NCI-H446 (cell line): ENCODE results near the gene OGFOD2.
"Not testable (repeated sequence)": the region's sequence is repeated elsewhere in the genome, so short reads cannot be mapped to it uniquely, and the experiment has no call there.

Source experiments
- DNase-seq, 2 experiments: peaks; one replicate each; lab custom pipeline; 2025; lab: John Stamatoyannopoulos, UW

Gene OGFOD2

DNA sequence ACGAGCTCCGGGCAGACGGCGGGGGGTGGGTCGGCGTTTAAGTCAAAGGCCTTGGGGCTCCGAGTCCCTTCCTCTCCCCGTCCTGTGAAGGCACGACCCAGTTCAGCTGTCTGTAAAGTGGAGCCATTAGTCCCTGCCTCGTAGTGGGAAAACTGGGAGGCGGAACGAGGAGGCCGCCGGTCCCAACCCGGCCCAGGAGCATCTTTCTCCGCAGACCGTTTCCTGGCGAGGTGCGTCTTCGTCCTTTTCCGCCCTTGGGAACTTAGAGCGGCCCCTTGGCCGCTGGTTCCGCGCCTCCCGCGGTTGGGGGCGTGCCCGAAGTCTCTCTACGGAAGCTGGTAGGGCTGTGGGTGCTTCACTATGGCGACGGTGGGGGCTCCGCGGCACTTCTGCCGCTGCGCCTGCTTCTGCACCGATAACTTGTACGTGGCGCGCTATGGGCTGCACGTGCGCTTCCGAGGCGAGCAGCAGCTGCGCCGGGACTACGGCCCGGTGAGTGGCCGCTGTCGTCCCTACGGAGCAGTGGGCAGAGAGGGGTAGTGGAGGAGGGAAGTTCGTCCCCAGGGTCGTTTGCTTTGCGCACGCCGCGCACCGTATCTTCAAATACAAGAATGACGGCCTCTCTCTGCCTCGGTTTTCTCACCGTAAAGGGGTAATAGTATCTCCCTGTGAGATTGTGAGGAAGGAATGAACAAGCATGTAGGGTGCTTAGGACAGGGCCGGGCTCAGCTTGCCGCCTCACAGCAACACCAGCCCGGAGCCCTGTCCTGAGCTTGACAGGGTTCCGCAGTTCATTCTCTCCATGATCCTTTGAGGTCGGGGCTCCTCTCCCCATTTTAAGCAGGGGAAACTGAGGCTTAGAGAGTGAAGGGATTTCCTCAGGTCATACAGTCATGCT lies at the start of gene OGFOD2:
OGFOD2 (plus strand) TSS at position 353 of the 898 bp plus-strand sequence; CDS start at position 361, 8 bp downstream.
- peak; percentile 83 to 93 for DNase-seq

DNA sequence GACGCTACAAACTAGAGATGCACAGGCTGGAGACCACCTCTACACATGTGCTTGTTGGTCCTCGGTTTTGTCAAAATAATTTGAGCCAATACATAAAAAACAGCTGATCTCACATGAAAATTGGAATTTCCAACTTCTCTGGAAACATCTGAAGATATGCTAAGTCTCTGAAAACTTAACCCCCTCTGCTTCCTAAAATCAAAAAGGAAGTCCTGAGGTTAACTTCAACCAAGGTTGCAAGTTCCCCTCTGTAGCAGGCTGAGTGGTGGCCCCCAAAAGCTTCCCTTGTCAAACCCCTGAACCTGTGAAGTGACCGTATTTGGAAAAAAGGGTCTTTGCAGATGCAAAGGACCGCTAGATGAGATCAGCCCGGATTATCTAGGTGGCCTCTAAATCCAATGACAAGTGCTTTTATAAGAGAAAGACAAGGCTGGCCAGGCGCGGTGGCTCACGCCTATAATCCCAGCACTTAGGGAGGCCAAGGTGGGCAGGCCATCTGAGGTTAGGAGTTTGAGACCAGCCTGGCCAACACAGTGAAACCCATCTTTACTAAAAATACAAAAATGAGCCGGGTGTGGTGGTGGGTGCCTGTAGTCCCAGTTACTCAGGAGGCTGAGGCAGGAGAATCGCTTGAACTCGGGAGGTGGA lies 47.2 kb upstream of the OGFOD2 start:
- DNase-seq, result no peak

GRCh38 chr12:122928404-122929147 lies 46.5 kb upstream of the OGFOD2 start:
- DNase-seq, result no peak

DNA sequence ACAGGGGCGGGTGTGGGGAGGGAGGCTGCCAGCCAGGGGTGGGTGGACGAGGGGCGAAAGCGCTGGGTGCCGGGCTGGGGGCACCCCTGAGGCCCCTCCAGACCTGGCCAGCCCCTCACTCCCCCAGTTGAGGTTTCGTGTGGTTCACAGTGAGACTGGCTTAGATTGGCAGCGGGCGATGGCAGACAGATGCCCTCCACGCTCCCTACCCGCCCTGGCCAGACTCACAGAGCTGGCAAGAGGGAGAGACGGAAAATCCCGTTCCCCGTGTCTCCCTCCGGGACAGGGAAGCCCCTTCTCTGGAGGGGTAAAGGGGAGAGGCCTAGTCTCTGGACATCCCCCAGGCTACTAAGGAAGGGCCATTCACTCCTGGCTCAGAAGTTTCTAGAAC lies 45.9 kb upstream of the OGFOD2 start:
- DNase-seq, result no peak

DNA sequence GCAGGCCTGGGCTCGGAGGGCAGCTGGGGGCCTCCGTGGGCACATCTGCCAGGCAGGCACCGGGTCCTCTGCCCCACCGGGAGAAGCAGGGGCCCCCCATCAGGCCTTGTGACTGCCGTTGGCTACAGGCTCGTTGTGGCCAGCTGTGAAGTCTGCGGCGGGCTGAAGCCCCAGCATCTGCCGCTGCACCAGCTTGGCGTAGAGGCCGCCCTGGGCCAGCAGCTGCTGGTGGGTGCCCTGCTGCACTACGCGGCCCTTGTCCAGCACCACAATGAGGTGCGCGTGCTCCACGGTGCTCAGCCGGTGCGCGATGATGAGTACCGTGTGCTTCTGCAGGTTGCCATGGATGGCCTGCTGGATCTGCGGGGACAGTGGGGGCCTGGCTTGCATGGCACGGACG lies 45.2 kb upstream of the OGFOD2 start:
- no peak for DNase-seq

- DNase-seq, result no peak
Measured at GRCh38 chr12:122932207-122932606, 42.8 kb upstream of the OGFOD2 start.

GRCh38 chr12:122934722-122935121 lies 40.3 kb upstream of the OGFOD2 start:
- no peak for DNase-seq

DNA sequence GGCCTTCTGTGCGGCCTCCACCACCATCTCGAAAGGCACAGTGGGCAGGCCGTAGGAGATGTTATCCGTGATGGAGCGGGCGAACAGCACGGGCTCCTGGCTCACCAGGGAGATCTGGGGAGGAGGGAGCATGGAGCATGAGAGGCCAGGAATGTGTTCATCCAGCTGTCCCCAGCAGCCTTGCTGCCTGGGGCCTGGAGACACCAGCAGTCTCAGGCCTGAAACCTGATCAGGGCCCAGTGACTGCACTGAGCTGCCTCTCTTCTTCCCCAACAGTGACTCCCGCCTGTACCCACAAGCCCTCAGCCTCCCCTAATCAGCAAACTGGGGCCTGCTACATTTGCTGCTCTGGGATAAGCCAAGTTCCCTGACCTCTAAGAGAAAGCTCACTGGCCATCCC lies 39.7 kb upstream of the OGFOD2 start:
- DNase-seq, result no peak

- no peak for DNase-seq
Measured at GRCh38 chr12:122937622-122938091, 37.4 kb upstream of the OGFOD2 start.

GRCh38 chr12:122939125-122939524 lies 35.9 kb upstream of the OGFOD2 start:
- no peak for DNase-seq

DNA sequence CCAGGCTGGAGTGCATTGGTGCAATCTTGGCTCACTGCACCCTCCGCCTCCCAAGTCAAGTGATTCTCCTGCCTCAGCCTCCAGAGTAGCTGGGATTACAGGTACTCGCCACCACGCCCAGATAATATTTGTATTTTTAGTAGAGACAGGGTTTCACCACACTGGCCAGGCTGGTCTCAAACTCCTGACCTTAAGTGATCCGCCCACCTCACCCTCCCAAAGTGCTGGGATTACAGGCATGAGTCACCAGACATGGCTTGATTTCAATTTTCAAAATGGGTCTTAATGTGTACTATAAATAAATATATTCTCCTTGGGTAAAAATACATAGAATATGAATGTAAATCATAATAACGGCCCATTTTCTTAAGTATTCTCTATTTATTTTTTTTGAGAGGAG lies 33.7 kb upstream of the OGFOD2 start:
- DNase-seq, result not testable (repeated sequence)

DNA sequence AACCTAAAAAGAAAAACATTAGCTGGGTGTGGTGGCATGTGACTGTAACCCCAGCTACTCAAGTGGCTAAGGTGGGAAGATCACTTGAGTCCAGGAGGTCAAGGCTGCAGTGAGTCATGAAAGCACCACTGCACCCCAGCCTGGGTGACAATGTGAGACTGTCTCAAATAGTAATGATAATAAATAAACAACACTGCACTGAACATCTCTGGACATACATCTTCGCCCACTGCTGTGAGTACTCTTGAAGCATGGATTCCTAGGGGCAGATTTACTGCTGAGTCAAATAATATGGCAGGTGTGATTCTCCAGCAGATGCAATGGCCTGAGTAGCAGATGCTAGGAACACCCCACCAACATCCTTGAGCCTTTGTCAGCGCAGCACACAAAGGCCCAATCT lies 32.4 kb upstream of the OGFOD2 start:
- DNase-seq, result no peak

GRCh38 chr12:122943196-122943595 lies 31.8 kb upstream of the OGFOD2 start:
- no peak for DNase-seq

DNA sequence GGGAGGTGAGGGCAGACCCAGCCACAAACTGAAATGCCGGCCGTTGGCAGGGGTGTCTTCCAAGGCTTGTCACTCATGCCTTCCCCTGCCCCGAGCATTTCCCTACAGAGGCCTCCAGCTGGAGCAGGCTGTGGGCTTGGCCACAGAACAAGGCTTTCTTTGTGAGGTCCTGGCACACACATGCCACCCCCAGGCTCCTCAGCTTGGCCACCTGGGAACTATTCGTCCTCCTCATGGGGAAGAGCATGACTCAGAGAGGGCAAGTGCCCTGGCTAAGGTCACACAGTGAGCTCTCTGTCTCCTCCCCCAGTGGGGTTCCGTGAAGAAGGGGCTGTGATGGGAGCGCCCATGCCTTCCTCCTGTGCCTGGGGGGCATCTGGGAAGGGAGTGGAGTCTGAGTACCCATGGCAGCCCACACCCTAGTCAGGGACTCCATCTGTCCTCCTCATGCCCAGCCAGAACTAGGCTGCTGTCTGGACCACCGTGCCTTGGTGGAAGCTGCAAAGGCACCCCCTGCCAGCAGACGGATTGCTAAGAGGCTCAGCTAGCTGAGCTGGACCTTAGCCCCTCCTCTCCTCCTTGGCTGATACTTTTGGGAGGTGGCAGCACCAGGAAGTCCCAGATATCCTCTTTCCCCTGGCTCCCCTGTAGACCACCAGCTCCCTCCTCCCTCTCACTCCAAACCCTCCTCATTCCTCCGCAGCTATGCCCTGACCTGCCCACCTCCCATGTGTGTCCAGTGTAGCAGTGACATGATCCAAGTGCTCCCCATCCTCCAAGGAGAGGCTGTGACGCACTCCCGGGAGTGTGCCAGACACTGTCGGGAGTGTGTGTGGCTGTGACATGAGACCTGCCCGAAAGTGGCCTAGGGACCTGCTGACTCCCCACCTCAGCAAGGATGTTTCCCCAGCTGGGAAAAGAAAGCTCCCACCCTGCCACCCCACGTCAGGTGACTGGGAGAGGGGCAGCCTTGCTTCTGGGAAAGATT lies 30.1 kb upstream of the OGFOD2 start:
- DNase-seq, result peak; percentile 22 to 75

DNA sequence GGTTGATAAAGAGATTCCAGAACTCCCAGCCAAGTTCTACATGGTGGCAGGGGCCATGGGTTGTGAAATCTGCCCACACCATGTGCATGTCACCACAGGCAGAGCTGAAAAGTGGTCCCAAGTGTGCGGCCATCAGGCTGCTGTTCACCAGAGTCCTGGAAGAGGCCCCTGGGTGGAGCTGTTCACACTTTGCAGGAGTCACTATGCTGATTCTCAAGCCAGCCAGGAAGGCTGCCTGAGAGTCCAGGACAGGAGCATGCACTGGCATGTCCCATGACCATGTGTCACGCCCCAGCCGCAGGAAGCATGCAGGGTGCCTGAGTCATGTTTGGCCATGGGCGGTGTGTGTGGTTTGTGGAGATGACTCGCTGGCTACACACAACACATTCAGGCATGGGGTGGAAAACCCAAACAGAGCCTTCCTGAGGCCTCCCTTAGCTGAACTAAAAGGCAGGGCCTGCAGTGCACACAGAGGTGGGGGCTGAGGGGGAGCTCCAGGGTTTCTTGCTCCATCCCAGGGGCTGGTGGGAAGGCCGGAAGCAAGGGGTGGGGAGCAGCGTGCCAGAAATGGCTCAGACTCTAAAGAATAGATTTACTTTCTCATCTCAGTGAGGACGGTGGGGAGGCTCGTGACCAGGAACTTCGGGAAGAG lies 28.2 kb upstream of the OGFOD2 start:
- DNase-seq, result peak; percentile 13 to 42

DNA sequence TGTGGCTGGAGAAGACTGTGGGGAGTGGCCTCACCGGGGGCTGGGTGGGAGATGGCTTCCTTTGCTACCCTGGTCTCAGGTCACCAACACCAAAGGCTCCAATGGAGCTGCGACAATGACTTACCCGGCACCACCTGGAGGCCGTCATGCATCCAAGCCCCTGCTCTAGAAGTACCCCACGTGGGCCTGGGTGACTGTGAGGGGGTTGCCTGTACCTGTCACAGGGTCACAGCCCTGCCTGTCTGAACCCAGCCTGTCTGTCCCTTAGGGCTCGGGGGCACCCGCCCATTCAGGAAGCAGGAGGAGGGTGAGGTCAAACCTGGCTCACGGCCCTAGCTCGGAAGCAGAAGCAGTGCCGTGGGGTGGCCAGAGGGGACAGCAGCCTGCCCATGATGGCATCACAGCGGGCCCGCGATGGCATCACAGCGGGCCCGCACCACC lies 27.7 kb upstream of the OGFOD2 start:
- DNase-seq, result no peak

- DNase-seq, result no peak
Measured at GRCh38 chr12:122948605-122949004, 26.4 kb upstream of the OGFOD2 start.

DNA sequence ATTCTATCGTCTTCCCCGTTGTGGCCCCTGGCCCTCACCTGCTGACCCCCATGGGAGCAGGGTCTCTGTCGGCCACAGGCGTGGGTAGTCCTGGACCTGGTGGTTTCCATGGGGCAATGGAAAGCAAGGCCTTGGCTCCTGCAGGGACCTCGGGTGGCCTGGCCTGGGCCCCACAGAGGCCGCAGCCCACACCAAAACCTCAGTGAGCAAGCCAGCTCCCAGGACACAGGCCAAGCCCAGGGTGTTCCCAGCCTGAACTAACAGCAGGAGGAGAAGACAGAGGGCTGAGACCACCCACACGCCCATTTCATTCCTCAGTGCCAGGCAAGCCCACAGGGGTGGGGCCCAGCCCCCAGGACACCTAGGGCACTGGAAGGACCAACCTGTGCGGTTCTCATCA lies 25.6 kb upstream of the OGFOD2 start:
- no peak for DNase-seq

- DNase-seq, result no peak
Measured at GRCh38 chr12:122949816-122950675, 25.0 kb upstream of the OGFOD2 start.

DNA sequence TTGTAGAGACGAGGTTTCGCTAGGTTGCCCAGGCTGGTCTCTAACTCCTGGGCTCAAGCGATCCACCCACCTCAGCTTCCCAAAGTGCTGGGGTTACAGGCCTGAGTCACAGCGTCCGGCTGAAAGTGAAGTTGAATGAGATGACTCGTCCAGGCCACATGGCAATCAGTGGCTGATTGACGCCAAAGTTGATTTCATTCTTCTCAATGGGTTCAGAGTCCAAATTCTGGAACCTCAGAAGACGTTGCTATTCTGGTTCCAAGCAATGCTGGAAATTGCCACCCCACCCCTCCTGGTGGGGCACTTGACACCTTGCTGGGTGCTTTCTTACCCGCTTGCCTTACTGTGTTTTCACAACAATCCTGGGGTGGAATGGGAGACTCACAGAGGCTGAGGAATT lies 23.6 kb upstream of the OGFOD2 start:
- no peak for DNase-seq
